Measurements from ENCODE around the gene FSTL5. TPM values are rescaled to one million over a fixed set of nuclear protein-coding genes. Genes with fewer than 3 reads are reported as not detected.

The FSTL5 gene
- total RNA-seq, 2 donors from 2014 or later, result 0.24 to 1.1 TPM

GRCh38 chr4:161894493-161895167 lies 269.2 kb downstream of the FSTL5 start:
- no peak for TF ChIP-seq CTCF (conservative IDR thresholded peaks at IDR 0.05)
- 92 to 94% methylated on average over 2 to 6 of the region's 6 CpGs for WGBS, 2 experiments (ENCODE audit: insufficient coverage in 1 of 2, insufficient read length in 1 of 2)
- H3K9me3 Mint-ChIP-seq, result no peaks in the 10 kb centered on the region
- H3K4me1 Mint-ChIP-seq, result no peaks in the 10 kb centered on the region
- H3K9me3 ChIP-seq (ENCODE audit: control insufficient read depth, low read length), result no peaks in the 10 kb centered on the region
- H3K36me3 ChIP-seq (ENCODE audit: control insufficient read depth, insufficient read depth, low read length), result no peaks in the 10 kb centered on the region
- H3K9ac ChIP-seq (ENCODE audit: extremely low read depth, low read length, poor library complexity, severe bottlenecking), result no peak overlapping the region
- H3K27me3 ChIP-seq (ENCODE audit: control insufficient read depth, insufficient read depth, low read length, poor library complexity, severe bottlenecking), result no peaks in the 10 kb centered on the region
- no peak overlapping the region for H3K4me3 Mint-ChIP-seq
- H3K4me3 ChIP-seq (ENCODE audit: low read length), result no peak overlapping the region
- no peak overlapping the region for H3K27ac Mint-ChIP-seq
- H3K27ac ChIP-seq (ENCODE audit: low read depth, low read length), result no peak overlapping the region
- H3K36me3 Mint-ChIP-seq (ENCODE audit: low read depth), result no peaks in the 10 kb centered on the region
- H3K4me1 ChIP-seq (ENCODE audit: control insufficient read depth, insufficient read depth, low read length), result no peaks in the 10 kb centered on the region
- H3K27me3 Mint-ChIP-seq (ENCODE audit: insufficient read depth), result no peaks in the 10 kb centered on the region
- no peak for DNase-seq

DNA sequence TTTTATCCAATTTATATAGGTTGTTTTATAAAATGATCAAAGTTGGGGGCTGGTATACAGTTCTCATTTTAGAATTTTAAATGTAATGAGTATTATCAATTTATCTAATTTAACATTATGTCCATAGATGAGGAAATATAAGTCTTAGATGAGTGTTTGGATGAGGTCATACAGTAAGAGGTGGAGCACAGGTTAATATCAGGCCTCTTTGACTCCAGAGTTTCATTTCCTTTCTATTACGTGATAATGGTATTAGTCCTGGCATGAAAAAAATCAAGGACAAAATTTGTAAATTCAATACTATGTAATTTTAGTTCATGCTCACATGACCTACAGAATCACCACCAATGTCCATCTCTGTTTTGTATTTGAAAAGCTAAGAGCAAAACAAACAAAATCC lies 269.8 kb downstream of the FSTL5 start:
- H3K36me3 ChIP-seq (ENCODE audit: control insufficient read depth, insufficient read depth, low read length), result no peaks in the 10 kb centered on the region
- Mint-ChIP-seq H3K4me3 (no peak overlapping the region), H3K27me3 (ENCODE audit: insufficient read depth) (no peaks in the 10 kb centered on the region), H3K36me3 (ENCODE audit: low read depth) (no peaks in the 10 kb centered on the region), H3K4me1 (no peaks in the 10 kb centered on the region), H3K9me3 (no peaks in the 10 kb centered on the region), H3K27ac (no peak overlapping the region)
- no peak overlapping the region for H3K9ac ChIP-seq (ENCODE audit: extremely low read depth, low read length, poor library complexity, severe bottlenecking)
- H3K9me3 ChIP-seq (ENCODE audit: control insufficient read depth, low read length), result no peaks in the 10 kb centered on the region
- no peaks in the 10 kb centered on the region for H3K27me3 ChIP-seq (ENCODE audit: control insufficient read depth, insufficient read depth, low read length, poor library complexity, severe bottlenecking)
- TF ChIP-seq CTCF (conservative IDR thresholded peaks at IDR 0.05), result no peak
- WGBS, 2 experiments (ENCODE audit: insufficient coverage in 1 of 2, insufficient read length in 1 of 2), result 91% methylated on average over 1 of the region's 1 CpG; no CpG with 5 or more reads in 1 of the 2 experiments
- no peak for DNase-seq
- no peak overlapping the region for H3K27ac ChIP-seq (ENCODE audit: low read depth, low read length)
- H3K4me3 ChIP-seq (ENCODE audit: low read length), result no peak overlapping the region
- H3K4me1 ChIP-seq (ENCODE audit: control insufficient read depth, insufficient read depth, low read length), result no peaks in the 10 kb centered on the region

- Mint-ChIP-seq H3K36me3 (ENCODE audit: low read depth) (no peaks in the 10 kb centered on the region), H3K27me3 (ENCODE audit: insufficient read depth) (no peaks in the 10 kb centered on the region), H3K4me3 (no peak overlapping the region), H3K9me3 (no peaks in the 10 kb centered on the region), H3K27ac (no peak overlapping the region), H3K4me1 (no peaks in the 10 kb centered on the region)
- H3K9me3 ChIP-seq (ENCODE audit: control insufficient read depth, low read length), result no peaks in the 10 kb centered on the region
- H3K36me3 ChIP-seq (ENCODE audit: control insufficient read depth, insufficient read depth, low read length), result no peaks in the 10 kb centered on the region
- H3K27me3 ChIP-seq (ENCODE audit: control insufficient read depth, insufficient read depth, low read length, poor library complexity, severe bottlenecking), result no peaks in the 10 kb centered on the region
- H3K27ac ChIP-seq (ENCODE audit: low read depth, low read length), result no peak overlapping the region
- 93% methylated on average over 1 of the region's 1 CpG; no CpG with 5 or more reads in 1 of the 2 experiments for WGBS, 2 experiments (ENCODE audit: insufficient coverage in 1 of 2, insufficient read length in 1 of 2)
- no peak overlapping the region for H3K4me3 ChIP-seq (ENCODE audit: low read length)
- no peak for DNase-seq
- H3K9ac ChIP-seq (ENCODE audit: extremely low read depth, low read length, poor library complexity, severe bottlenecking), result no peak overlapping the region
- no peak for TF ChIP-seq CTCF (conservative IDR thresholded peaks at IDR 0.05)
- no peaks in the 10 kb centered on the region for H3K4me1 ChIP-seq (ENCODE audit: control insufficient read depth, insufficient read depth, low read length)
Measured at GRCh38 chr4:161893566-161893965, 270.2 kb downstream of the FSTL5 start.

Data from endodermal cell (in vitro differentiated cells).